DOHH2 (cell line): ENCODE measurements around the gene RANBP3.

Experiments
- H3F3A ChIP-seq: fragments of 200-600 bp; sonication (generic), shearing (Covaris generic); 2 replicates; pipeline ENCODE4 v1.6.0; 2016; ENCODE audit warnings: antibody characterized with exemption, mild to moderate bottlenecking; ENCODE audit not compliant: control insufficient read depth, insufficient read depth
- H3K27ac ChIP-seq: fragments of 200-600 bp; sonication (generic); 2 replicates; pipeline ENCODE4 v1.5.1; 2014; ENCODE audit warnings: low read depth, mild to moderate bottlenecking, low read length, moderate library complexity
- H3K27me3 ChIP-seq: fragments of 200-600 bp; sonication (generic); 2 replicates; pipeline ENCODE4 v1.6.1; 2014; ENCODE audit warnings: mild to moderate bottlenecking, low read length, mixed read lengths; ENCODE audit not compliant: control insufficient read depth
- H3K36me3 ChIP-seq: fragments of 200-600 bp; sonication (generic); 2 replicates; pipeline ENCODE4 v1.6.1; 2014; ENCODE audit warnings: mild to moderate bottlenecking, low read length, moderate library complexity, mixed read lengths; ENCODE audit not compliant: control insufficient read depth
- H3K4me1 ChIP-seq: fragments of 200-600 bp; sonication (generic); 2 replicates; pipeline ENCODE4 v1.6.1; 2014; ENCODE audit warnings: mild to moderate bottlenecking, low read length, mixed read lengths; ENCODE audit not compliant: control insufficient read depth
- H3K4me2 ChIP-seq: fragments of 200-600 bp; sonication (generic); 2 replicates; pipeline ENCODE4 v1.6.0; 2014; ENCODE audit warnings: mild to moderate bottlenecking, low read length, moderate library complexity
- H3K4me3 ChIP-seq: fragments of 200-600 bp; sonication (generic); 2 replicates; pipeline ENCODE4 v1.5.1; 2014; ENCODE audit warnings: mild to moderate bottlenecking, low read length, mixed read lengths
- H3K79me2 ChIP-seq: fragments of 200-600 bp; sonication (generic); 2 replicates; pipeline ENCODE4 v1.6.1; 2014; ENCODE audit warnings: mild to moderate bottlenecking, low read length, mixed read lengths; ENCODE audit not compliant: control insufficient read depth
- H3K9me2 ChIP-seq: fragments of 200-600 bp; sonication (generic); replicated peaks from 2 replicates; pipeline ENCODE4 v1.6.1; 2014; ENCODE audit warnings: mild to moderate bottlenecking, low read length, mixed read lengths; ENCODE audit not compliant: control insufficient read depth
- H3K9me3 ChIP-seq: fragments of 200-600 bp; sonication (generic); 2 replicates; pipeline ENCODE4 v1.6.1; 2014; ENCODE audit warnings: antibody characterized with exemption, low read length, mixed read lengths; ENCODE audit not compliant: control insufficient read depth, insufficient read depth
- H4K20me1 ChIP-seq: fragments of 200-600 bp; sonication (generic); 2 replicates; pipeline ENCODE4 v1.6.0; 2014; ENCODE audit warnings: low read depth, mild to moderate bottlenecking, antibody characterized with exemption, low read length, moderate library complexity; ENCODE audit not compliant: control insufficient read depth, insufficient read depth
- EZH2phosphoT487 ChIP-seq: fragments of 200-600 bp; sonication (generic); IDR thresholded peaks from 2 replicates; pipeline ENCODE4 v1.6.1; 2017; ENCODE audit warnings: borderline replicate concordance, mild to moderate bottlenecking, antibody characterized with exemption, low read length, moderate library complexity, mixed read lengths
- TF ChIP-seq, protein P1 (sequence below): fragments of 200-600 bp; sonication (generic); IDR thresholded peaks from one replicate; pipeline ENCODE4 v1.5.1; 2014; ENCODE audit warnings: antibody characterized with exemption, mild to moderate bottlenecking, low read depth, low read length; ENCODE audit not compliant: poor library complexity, severe bottlenecking

The RANBP3 gene

GRCh38 chr19:5882421-5882968 lies 95.4 kb downstream of the RANBP3 start:
- H3K4me2 ChIP-seq: no peak overlapping the region
- no peaks in the 10 kb centered on the region for H3K79me2 ChIP-seq
- H3F3A ChIP-seq: no peaks in the 10 kb centered on the region
- no peak overlapping the region for H3K4me3 ChIP-seq
- no peak for TF ChIP-seq EZH2phosphoT487
- TF ChIP-seq, protein P1, sequence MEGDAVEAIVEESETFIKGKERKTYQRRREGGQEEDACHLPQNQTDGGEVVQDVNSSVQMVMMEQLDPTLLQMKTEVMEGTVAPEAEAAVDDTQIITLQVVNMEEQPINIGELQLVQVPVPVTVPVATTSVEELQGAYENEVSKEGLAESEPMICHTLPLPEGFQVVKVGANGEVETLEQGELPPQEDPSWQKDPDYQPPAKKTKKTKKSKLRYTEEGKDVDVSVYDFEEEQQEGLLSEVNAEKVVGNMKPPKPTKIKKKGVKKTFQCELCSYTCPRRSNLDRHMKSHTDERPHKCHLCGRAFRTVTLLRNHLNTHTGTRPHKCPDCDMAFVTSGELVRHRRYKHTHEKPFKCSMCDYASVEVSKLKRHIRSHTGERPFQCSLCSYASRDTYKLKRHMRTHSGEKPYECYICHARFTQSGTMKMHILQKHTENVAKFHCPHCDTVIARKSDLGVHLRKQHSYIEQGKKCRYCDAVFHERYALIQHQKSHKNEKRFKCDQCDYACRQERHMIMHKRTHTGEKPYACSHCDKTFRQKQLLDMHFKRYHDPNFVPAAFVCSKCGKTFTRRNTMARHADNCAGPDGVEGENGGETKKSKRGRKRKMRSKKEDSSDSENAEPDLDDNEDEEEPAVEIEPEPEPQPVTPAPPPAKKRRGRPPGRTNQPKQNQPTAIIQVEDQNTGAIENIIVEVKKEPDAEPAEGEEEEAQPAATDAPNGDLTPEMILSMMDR: no peak
- H4K20me1 ChIP-seq: no peaks in the 10 kb centered on the region
- no peaks in the 10 kb centered on the region for H3K27me3 ChIP-seq
- no peaks in the 10 kb centered on the region for H3K4me1 ChIP-seq
- no peaks in the 10 kb centered on the region for H3K36me3 ChIP-seq
- H3K27ac ChIP-seq: no peak overlapping the region
- no peaks in the 10 kb centered on the region for H3K9me2 ChIP-seq
- H3K9me3 ChIP-seq: no peaks in the 10 kb centered on the region

DNA sequence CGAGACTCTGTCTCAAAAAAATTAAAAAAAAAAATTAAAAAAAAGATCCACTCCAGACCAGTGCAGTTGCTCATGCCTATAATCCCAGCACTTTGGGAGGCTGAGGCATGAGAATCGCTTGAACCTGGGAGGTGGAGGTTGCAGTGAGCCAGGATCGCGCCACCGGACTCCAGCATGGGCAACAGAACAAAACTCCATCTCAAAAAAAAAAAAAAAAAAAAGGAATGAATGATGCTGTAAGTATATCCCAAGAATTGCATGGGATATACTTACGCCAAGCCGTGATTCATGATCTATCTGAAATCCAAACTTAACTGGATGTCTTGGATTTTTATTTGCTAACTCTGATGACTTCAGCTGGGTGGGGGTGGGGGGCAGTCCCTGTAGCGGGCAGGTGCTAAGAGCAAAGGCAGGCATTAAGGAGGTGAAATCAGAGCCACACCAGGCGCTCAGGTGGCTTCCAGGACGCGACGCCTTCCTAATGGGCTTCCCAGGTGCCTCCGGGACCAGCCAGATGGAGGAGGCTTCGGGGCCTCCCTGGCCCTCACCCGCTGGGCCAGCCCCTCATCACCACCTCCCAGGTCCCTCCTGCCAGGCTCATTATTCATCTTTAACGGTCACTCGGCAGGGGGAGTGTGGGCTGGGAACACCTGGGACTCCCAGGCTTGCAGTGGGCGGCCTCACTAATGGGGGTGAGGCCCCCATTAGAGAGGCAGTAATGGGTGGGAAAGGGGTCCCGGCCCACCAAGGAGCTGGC lies 96.2 kb downstream of the RANBP3 start:
- Histone ChIP-seq H3K27ac (no peak overlapping the region), H3K4me2 (no peak overlapping the region), H3K9me3 (no peaks in the 10 kb centered on the region), H3K4me1 (no peaks in the 10 kb centered on the region), H3K36me3 (no peaks in the 10 kb centered on the region), H3K27me3 (no peaks in the 10 kb centered on the region), H3K9me2 (no peaks in the 10 kb centered on the region), H3K4me3 (no peak overlapping the region), H4K20me1 (no peaks in the 10 kb centered on the region), H3K79me2 (no peaks in the 10 kb centered on the region), H3F3A (no peaks in the 10 kb centered on the region)
- TF ChIP-seq, protein P1: no peak
- no peak for TF ChIP-seq EZH2phosphoT487

DNA sequence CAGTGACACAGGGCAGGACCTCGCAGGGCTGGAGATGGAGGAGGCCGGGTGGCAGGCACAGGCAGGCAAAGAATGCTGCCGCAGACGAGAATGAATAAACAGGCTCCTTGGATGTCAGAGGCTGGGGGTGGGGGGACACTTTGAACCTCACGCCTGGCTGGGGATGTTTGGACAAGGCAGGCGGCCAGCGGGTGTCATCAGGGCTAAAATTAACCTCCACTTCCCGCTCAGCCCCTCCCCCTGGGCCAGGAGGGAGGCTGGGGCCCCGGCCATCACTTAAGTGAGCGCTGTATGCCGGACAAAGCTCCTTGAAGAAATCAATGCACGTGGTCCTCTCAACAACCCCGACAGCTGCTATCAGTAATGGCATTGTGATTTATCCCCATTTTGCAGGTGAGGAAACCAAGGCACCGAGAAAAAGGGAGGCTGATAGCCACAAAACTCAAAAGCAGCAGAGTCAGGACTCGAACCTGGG lies 97.3 kb downstream of the RANBP3 start:
- H3K36me3 ChIP-seq: no peaks in the 10 kb centered on the region
- no peaks in the 10 kb centered on the region for H3F3A ChIP-seq
- H3K79me2 ChIP-seq: no peaks in the 10 kb centered on the region
- TF ChIP-seq EZH2phosphoT487: no peak
- TF ChIP-seq, protein P1: no peak
- no peak overlapping the region for H3K27ac ChIP-seq
- no peak overlapping the region for H3K4me2 ChIP-seq
- no peaks in the 10 kb centered on the region for H3K27me3 ChIP-seq
- no peaks in the 10 kb centered on the region for H3K4me1 ChIP-seq
- H3K9me2 ChIP-seq: no peaks in the 10 kb centered on the region
- H3K9me3 ChIP-seq: no peaks in the 10 kb centered on the region
- H3K4me3 ChIP-seq: no peak overlapping the region
- no peaks in the 10 kb centered on the region for H4K20me1 ChIP-seq
